Measurements from ENCODE around the gene ZNF835. TPM values are rescaled to one million over a fixed set of nuclear protein-coding genes. Genes with fewer than 3 reads are reported as not detected.

The ZNF835 gene
- total and polyA plus RNA-seq, 2 of the 13 experiments (the other 11 are each of a cell fraction or from before 2014, with no cell fraction given) = not detected

- TF ChIP-seq ZBTB40 (IDR thresholded peaks at IDR 0.05) = no peak
- TF ChIP-seq ZBTB40 (CRISPR knock-in tag; IDR thresholded peaks at IDR 0.05) = peak; percentile 97
- no peak for TF ChIP-seq DPF2 (CRISPR knock-in tag; IDR thresholded peaks at IDR 0.05; ENCODE audit: borderline replicate concordance, low read depth)
- peak; percentile 99 for TF ChIP-seq POGK (CRISPR knock-in tag; conservative IDR thresholded peaks at IDR 0.05)
- TF ChIP-seq ZNF354B (CRISPR knock-in tag; IDR thresholded peaks at IDR 0.05) = peak; percentile 98
- peak; percentile 91 for TF ChIP-seq ZSCAN22 (CRISPR knock-in tag; IDR thresholded peaks at IDR 0.05)
- peak; percentile 99 for TF ChIP-seq ZNF280D (CRISPR knock-in tag; IDR thresholded peaks at IDR 0.05)
- TF ChIP-seq KMT2A (CRISPR knock-in tag; IDR thresholded peaks at IDR 0.05) = peak; percentile 96
- no peak for TF ChIP-seq TBP (CRISPR knock-in tag; IDR thresholded peaks at IDR 0.05)
- no peak for TF ChIP-seq ZNF513 (CRISPR knock-in tag; conservative IDR thresholded peaks at IDR 0.05)
- peak; percentile 79 for TF ChIP-seq BCL6 (CRISPR knock-in tag; IDR thresholded peaks at IDR 0.05)
- no peak for TF ChIP-seq SMARCC2 (IDR thresholded peaks at IDR 0.05)
- TF ChIP-seq STAT5B (CRISPR knock-in tag; IDR thresholded peaks at IDR 0.05) = peak; percentile 100
- peak; percentile 100 for TF ChIP-seq ZNF232 (CRISPR knock-in tag; IDR thresholded peaks at IDR 0.05; ENCODE audit: borderline replicate concordance)
- peak; percentile 100 for TF ChIP-seq ZNF510 (CRISPR knock-in tag; IDR thresholded peaks at IDR 0.05; ENCODE audit: low read depth)
Observed at GRCh38 chr19:56637976-56638555, 33.5 kb downstream of the ZNF835 start (continued).
